ENCODE measurements around the gene CNPPD1.

CNPPD1 gene

DNA sequence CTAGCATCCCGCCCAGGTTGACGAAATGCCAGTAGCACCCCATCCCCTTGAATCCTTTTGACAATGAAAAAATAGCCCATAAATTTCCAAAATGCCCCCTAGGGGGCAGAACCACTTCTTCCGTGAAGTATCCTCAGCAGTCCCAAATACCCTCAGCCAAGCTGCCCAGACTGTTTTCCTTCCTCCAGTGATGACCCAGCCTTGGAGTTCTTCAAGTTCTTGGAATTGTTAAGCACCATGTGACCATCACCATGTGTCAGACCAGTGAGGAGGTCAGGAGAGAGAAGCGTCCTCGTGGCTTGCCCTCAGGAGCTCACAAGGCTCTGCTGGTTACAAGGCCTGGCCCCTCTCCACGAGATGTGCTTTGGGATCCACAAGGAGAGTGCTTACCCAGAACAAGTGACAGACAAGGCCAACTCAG lies 5.5 kb downstream of the CNPPD1 start:
- peak; percentile 89 for DNase-seq (ENCODE audit: low read depth)
- H3K4me3 ChIP-seq (replicated peaks; ENCODE audit: low read depth, low read length): no peak overlapping the region
- TF ChIP-seq, protein P1, sequence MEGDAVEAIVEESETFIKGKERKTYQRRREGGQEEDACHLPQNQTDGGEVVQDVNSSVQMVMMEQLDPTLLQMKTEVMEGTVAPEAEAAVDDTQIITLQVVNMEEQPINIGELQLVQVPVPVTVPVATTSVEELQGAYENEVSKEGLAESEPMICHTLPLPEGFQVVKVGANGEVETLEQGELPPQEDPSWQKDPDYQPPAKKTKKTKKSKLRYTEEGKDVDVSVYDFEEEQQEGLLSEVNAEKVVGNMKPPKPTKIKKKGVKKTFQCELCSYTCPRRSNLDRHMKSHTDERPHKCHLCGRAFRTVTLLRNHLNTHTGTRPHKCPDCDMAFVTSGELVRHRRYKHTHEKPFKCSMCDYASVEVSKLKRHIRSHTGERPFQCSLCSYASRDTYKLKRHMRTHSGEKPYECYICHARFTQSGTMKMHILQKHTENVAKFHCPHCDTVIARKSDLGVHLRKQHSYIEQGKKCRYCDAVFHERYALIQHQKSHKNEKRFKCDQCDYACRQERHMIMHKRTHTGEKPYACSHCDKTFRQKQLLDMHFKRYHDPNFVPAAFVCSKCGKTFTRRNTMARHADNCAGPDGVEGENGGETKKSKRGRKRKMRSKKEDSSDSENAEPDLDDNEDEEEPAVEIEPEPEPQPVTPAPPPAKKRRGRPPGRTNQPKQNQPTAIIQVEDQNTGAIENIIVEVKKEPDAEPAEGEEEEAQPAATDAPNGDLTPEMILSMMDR (IDR thresholded peaks at IDR 0.05; ENCODE audit: low read length, missing control alignments): peak; percentile 81

DNA sequence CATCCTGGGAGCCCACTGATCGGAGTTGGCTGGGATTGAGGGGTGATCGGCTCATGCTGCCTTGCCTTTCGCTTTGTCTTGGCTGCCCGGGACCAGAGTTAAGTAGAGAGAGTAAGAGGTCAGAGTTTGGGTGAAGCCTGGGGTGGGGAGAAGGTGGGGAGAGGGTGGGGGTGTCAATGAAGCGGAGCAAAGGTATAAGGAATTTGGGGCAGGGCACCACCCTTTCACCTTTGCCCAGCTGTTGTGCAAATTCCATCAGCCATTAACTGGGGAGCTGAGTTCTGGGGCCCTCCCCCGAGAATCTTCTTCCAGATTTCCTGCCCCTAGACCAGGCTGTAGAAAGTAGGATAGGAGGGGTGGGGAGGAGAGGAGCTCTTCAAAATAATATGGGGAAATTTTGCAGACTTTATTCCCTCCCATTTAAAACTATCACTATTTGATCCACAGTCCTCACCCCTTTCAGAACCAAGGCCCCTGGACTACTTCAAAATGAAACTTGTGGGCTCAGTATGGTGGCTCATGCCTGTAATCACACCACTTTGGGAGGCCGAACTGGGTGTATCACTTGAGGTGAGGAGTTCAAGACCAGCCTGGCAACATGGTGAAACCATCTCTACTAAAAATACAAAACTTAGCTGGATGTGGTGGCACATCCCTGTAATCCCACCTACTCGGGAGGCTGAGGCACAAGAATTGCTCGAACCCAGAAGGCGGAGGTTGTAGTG lies 6.6 kb downstream of the CNPPD1 start, which contains the start of gene SLC23A3:
Gene SLC23A3, minus strand, starts transcription at position 100 of the 725 bp plus-strand sequence. Its CDS starts 45 bp downstream, at position 55.
- TF ChIP-seq, protein P1 (IDR thresholded peaks at IDR 0.05; ENCODE audit: low read length, missing control alignments): no peak
- DNase-seq (ENCODE audit: low read depth): no peak
- H3K4me3 ChIP-seq (replicated peaks; ENCODE audit: low read depth, low read length): no peak within 1 kb of the TSS

DNA sequence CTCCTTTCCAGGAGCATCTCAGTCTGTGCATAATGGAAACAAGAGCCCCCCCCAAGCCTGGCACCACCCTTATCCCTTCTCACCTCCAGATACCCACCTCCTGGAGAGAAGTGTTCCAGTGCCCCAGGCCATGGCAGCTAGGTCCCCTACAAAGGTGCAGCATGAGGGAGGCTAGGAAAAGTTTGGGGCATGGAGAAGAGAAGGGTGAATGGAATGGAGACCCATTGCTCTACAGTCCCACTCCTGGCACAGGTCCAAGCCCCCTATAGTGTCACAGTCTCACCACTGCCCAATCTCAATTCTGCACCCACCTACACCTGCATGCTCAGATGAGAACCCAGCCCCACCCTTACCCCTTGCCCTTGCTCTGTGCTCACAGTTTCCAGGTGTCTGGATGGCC lies 7.8 kb downstream of the CNPPD1 start:
- TF ChIP-seq, protein P1 (IDR thresholded peaks at IDR 0.05; ENCODE audit: low read length, missing control alignments): no peak
- H3K4me3 ChIP-seq (replicated peaks; ENCODE audit: low read depth, low read length): no peak overlapping the region
- no peak for DNase-seq (ENCODE audit: low read depth)

DNA sequence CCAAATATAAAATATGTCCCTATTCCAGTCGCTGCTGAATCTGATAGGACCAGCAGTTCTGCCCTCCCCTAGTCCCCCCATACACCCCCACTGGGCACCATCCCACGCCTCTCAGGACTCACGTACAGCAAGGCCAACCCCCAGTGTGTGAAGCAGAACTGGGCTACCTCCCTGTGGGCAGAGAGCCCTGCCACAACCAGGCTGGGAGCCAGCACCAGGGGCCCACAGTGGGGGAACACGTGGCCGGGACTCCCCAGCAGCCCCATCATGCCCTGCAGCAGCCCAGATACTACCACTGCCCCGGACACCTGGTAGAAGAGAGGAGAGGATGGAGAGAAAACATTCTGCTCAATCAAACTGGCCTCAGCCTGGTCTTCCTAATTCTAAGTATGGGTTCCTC lies 8.2 kb downstream of the CNPPD1 start:
- no peak for DNase-seq (ENCODE audit: low read depth)

DNA sequence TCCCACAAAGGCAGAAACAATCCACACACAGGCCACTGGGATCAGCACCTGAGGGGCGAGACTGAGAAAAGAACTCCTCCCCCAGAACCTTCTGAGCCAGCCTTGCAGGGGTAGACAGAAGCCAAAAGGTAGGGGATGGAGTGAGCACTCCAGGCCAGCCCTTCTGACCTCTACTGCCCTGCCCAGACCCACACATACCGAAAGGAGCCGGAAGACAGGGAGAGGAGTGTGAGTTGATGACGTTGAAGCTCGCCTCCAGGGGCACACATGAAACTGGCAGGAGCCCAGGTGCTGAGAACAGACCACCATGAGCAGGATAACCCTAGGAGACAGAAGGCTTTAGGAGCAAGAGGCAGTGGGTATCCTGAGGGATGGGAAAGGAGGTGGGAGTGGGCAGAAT lies 8.7 kb downstream of the CNPPD1 start:
- no peak overlapping the region for H3K4me3 ChIP-seq (replicated peaks; ENCODE audit: low read depth, low read length)
- no peak for DNase-seq (ENCODE audit: low read depth)
- TF ChIP-seq, protein P1 (IDR thresholded peaks at IDR 0.05; ENCODE audit: low read length, missing control alignments): no peak

More for the DNA sequence above, 8.2 kb downstream of the CNPPD1 start:
- H3K4me3 ChIP-seq (replicated peaks; ENCODE audit: low read depth, low read length): no peak overlapping the region
- TF ChIP-seq, protein P1 (IDR thresholded peaks at IDR 0.05; ENCODE audit: low read length, missing control alignments): no peak

DNA sequence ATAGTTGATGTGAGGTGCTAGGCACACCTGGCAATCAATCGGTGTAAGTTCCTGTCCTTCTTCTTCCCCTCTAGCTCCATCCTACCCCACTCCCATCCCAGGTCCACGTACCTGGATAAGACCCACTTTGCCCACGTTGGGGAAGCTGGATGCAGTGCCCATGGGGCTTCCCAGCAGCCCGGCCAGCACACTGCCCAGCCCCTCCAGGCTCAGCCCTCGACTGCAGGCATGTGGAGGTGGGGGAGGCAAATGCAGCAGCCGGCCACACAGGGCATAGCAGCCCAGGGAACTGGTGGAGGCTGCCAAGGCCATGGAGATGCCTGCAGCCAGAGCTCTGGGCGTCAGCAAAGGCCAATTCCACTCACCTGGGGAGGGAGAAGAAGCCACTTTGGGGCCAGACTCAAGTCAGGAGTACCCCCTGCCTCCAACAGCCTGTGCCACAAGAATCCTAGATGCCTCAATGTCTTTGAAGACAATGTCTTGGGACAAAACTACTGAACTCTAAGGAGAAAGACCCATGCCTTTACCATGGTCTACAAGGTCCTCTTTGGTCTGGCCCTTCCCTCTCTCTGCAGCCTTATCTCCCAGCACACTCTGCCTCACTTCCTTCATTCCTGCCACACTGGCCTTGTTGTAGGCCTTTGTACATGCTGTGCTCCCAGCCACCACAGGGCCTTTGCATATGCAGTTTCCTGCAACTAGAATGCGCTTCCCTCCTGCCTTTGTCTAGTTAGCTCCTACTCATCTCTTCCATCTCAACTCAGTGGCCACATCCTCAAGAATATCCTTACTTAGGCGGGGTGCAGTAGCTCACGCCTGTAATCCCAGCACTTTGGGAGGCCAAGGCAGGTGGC lies 11.4 kb downstream of the CNPPD1 start:
- H3K4me3 ChIP-seq (replicated peaks; ENCODE audit: low read depth, low read length): no peak overlapping the region
- TF ChIP-seq, protein P1 (IDR thresholded peaks at IDR 0.05; ENCODE audit: low read length, missing control alignments): no peak
- DNase-seq (ENCODE audit: low read depth): no peak
